Measurements from ENCODE around the gene SCAPER. TPM values are rescaled to one million over a fixed set of nuclear protein-coding genes. Genes with fewer than 3 reads are reported as not detected.

SCAPER gene
- total RNA-seq, 1 experiment from 2014 or later = 6.3 TPM

DNA sequence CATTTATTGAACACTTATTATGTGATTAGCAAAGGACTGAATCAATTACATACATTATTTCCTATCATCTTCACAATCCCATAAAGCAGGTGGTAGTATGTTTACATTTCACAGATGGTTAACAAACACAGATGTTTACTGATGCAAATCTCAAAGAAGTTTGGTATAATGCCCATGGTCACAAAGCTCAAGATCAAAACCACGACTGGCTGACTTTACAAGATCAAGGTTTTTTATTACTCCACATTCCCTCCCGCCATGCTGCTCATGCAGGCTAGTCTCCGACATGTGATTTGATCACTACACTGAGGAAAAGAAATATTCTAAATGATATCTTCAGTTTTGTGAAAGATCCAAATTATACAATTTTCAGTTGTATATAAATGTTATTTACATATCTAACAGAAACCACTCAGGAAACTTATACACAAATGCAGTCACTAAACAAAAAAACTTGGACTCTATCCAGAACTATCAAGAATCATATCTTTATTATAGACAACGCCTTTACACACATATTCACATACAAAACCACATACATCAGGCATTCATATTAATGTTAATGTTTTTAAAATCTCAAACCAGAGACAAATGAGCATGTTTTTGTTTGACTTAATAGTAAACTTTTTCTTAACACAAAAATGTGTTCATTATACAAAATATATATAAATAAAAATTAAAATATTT is 235.5 kb downstream of the SCAPER start:
- H3K27me3 ChIP-seq (ENCODE audit: low read length) = no peaks in the 10 kb centered on the region; the same call in 1 of the 2 replicates
- no peaks in the 10 kb centered on the region for H3K4me1 ChIP-seq (ENCODE audit: low read length)
- H3K79me2 ChIP-seq (ENCODE audit: low read length) = no peaks in the 10 kb centered on the region
- H3K9me2 ChIP-seq (replicated peaks; ENCODE audit: insufficient read depth, low read length) = no peaks in the 10 kb centered on the region
- no peaks in the 10 kb centered on the region for H4K20me1 ChIP-seq (ENCODE audit: insufficient read depth, low read depth, low read length)
- no peak overlapping the region for H3K4me3 ChIP-seq (ENCODE audit: low read length)
- no peak for DNase-seq
- H3K9me3 ChIP-seq (ENCODE audit: low read length) = no peaks in the 10 kb centered on the region
- no peak overlapping the region for H3K4me2 ChIP-seq (ENCODE audit: low read depth, low read length, poor library complexity, severe bottlenecking)
- no peak overlapping the region for H3K9ac ChIP-seq (ENCODE audit: low read length)
- no peak overlapping the region for H3K27ac ChIP-seq (ENCODE audit: low read length)
- no peak overlapping the region for H2AFZ ChIP-seq (ENCODE audit: low read length)
- no peaks in the 10 kb centered on the region for H3K36me3 ChIP-seq (ENCODE audit: insufficient read depth, low read length)

GRCh38 chr15:76668900-76669299 is 236.2 kb downstream of the SCAPER start:
- Histone ChIP-seq H3K9ac (ENCODE audit: low read length) (no peak overlapping the region), H3K27ac (ENCODE audit: low read length) (no peak overlapping the region), H3K4me1 (ENCODE audit: low read length) (no peaks in the 10 kb centered on the region), H2AFZ (ENCODE audit: low read length) (no peak overlapping the region), H3K9me2 (replicated peaks; ENCODE audit: insufficient read depth, low read length) (no peaks in the 10 kb centered on the region), H3K9me3 (ENCODE audit: low read length) (no peaks in the 10 kb centered on the region), H3K79me2 (ENCODE audit: low read length) (no peaks in the 10 kb centered on the region), H3K36me3 (ENCODE audit: insufficient read depth, low read length) (no peaks in the 10 kb centered on the region), H3K27me3 (ENCODE audit: low read length) (no peaks in the 10 kb centered on the region), H4K20me1 (ENCODE audit: insufficient read depth, low read depth, low read length) (no peaks in the 10 kb centered on the region), H3K4me2 (ENCODE audit: low read depth, low read length, poor library complexity, severe bottlenecking) (no peak overlapping the region), H3K4me3 (ENCODE audit: low read length) (no peak overlapping the region)
- DNase-seq = no peak

GRCh38 chr15:76667943-76668715 is 237.0 kb downstream of the SCAPER start:
- no peak overlapping the region for H2AFZ ChIP-seq (ENCODE audit: low read length)
- no peaks in the 10 kb centered on the region for H3K4me1 ChIP-seq (ENCODE audit: low read length)
- H3K9me2 ChIP-seq (replicated peaks; ENCODE audit: insufficient read depth, low read length) = no peaks in the 10 kb centered on the region
- no peak overlapping the region for H3K9ac ChIP-seq (ENCODE audit: low read length)
- no peaks in the 10 kb centered on the region for H3K27me3 ChIP-seq (ENCODE audit: low read length)
- no peaks in the 10 kb centered on the region for H3K9me3 ChIP-seq (ENCODE audit: low read length)
- no peak overlapping the region for H3K27ac ChIP-seq (ENCODE audit: low read length)
- no peaks in the 10 kb centered on the region for H3K36me3 ChIP-seq (ENCODE audit: insufficient read depth, low read length)
- DNase-seq = no peak
- H4K20me1 ChIP-seq (ENCODE audit: insufficient read depth, low read depth, low read length) = no peaks in the 10 kb centered on the region
- H3K4me2 ChIP-seq (ENCODE audit: low read depth, low read length, poor library complexity, severe bottlenecking) = no peak overlapping the region
- no peak overlapping the region for H3K4me3 ChIP-seq (ENCODE audit: low read length)
- H3K79me2 ChIP-seq (ENCODE audit: low read length) = no peaks in the 10 kb centered on the region

DNA sequence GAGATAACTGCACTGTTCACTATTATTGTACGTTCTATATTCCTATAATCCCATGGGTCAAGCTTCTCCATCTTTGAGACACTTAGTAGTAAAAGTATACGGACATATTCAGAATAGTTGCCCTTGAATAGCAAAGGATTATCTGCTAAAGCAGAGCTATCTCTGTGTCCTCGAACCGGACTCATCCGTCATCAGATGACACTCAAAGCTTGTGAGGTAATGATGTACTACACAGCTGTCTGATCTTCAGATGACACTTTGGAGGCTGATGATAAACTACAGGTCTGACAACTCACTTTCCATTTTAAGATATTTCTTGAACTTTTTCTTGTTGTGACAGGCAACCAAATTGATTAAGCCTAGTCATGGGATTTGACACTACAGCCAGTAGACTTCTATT is 240.2 kb downstream of the SCAPER start:
- Histone ChIP-seq H4K20me1 (ENCODE audit: insufficient read depth, low read depth, low read length) (no peaks in the 10 kb centered on the region), H3K36me3 (ENCODE audit: insufficient read depth, low read length) (no peaks in the 10 kb centered on the region), H3K9ac (ENCODE audit: low read length) (no peak overlapping the region), H3K27ac (ENCODE audit: low read length) (no peak overlapping the region), H3K9me3 (ENCODE audit: low read length) (no peaks in the 10 kb centered on the region), H3K79me2 (ENCODE audit: low read length) (no peaks in the 10 kb centered on the region), H2AFZ (ENCODE audit: low read length) (no peak overlapping the region), H3K27me3 (ENCODE audit: low read length) (no peaks in the 10 kb centered on the region), H3K4me3 (ENCODE audit: low read length) (no peak overlapping the region), H3K9me2 (replicated peaks; ENCODE audit: insufficient read depth, low read length) (no peaks in the 10 kb centered on the region), H3K4me2 (ENCODE audit: low read depth, low read length, poor library complexity, severe bottlenecking) (no peak overlapping the region), H3K4me1 (ENCODE audit: low read length) (no peaks in the 10 kb centered on the region)
- no peak for DNase-seq

GRCh38 chr15:76664411-76664810 is 240.7 kb downstream of the SCAPER start:
- Histone ChIP-seq H3K4me3 (ENCODE audit: low read length) (no peak overlapping the region), H3K4me1 (ENCODE audit: low read length) (no peaks in the 10 kb centered on the region), H3K79me2 (ENCODE audit: low read length) (no peaks in the 10 kb centered on the region), H3K9me2 (replicated peaks; ENCODE audit: insufficient read depth, low read length) (no peaks in the 10 kb centered on the region), H3K9me3 (ENCODE audit: low read length) (no peaks in the 10 kb centered on the region), H3K27ac (ENCODE audit: low read length) (no peak overlapping the region), H3K27me3 (ENCODE audit: low read length) (no peaks in the 10 kb centered on the region), H3K9ac (ENCODE audit: low read length) (no peak overlapping the region), H3K4me2 (ENCODE audit: low read depth, low read length, poor library complexity, severe bottlenecking) (no peak overlapping the region), H3K36me3 (ENCODE audit: insufficient read depth, low read length) (no peaks in the 10 kb centered on the region), H4K20me1 (ENCODE audit: insufficient read depth, low read depth, low read length) (no peaks in the 10 kb centered on the region), H2AFZ (ENCODE audit: low read length) (no peak overlapping the region)
- DNase-seq = no peak

- Histone ChIP-seq H3K9me3 (ENCODE audit: low read length) (no peaks in the 10 kb centered on the region), H3K27ac (ENCODE audit: low read length) (no peak overlapping the region), H3K27me3 (ENCODE audit: low read length) (no peaks in the 10 kb centered on the region), H3K36me3 (ENCODE audit: insufficient read depth, low read length) (no peaks in the 10 kb centered on the region), H2AFZ (ENCODE audit: low read length) (no peak overlapping the region), H3K9me2 (replicated peaks; ENCODE audit: insufficient read depth, low read length) (no peaks in the 10 kb centered on the region), H4K20me1 (ENCODE audit: insufficient read depth, low read depth, low read length) (no peaks in the 10 kb centered on the region), H3K9ac (ENCODE audit: low read length) (no peak overlapping the region), H3K4me3 (ENCODE audit: low read length) (no peak overlapping the region), H3K79me2 (ENCODE audit: low read length) (no peaks in the 10 kb centered on the region), H3K4me2 (ENCODE audit: low read depth, low read length, poor library complexity, severe bottlenecking) (no peak overlapping the region), H3K4me1 (ENCODE audit: low read length) (no peaks in the 10 kb centered on the region)
- no peak for DNase-seq
Observed at GRCh38 chr15:76663529-76663928, 241.6 kb downstream of the SCAPER start.

DNA sequence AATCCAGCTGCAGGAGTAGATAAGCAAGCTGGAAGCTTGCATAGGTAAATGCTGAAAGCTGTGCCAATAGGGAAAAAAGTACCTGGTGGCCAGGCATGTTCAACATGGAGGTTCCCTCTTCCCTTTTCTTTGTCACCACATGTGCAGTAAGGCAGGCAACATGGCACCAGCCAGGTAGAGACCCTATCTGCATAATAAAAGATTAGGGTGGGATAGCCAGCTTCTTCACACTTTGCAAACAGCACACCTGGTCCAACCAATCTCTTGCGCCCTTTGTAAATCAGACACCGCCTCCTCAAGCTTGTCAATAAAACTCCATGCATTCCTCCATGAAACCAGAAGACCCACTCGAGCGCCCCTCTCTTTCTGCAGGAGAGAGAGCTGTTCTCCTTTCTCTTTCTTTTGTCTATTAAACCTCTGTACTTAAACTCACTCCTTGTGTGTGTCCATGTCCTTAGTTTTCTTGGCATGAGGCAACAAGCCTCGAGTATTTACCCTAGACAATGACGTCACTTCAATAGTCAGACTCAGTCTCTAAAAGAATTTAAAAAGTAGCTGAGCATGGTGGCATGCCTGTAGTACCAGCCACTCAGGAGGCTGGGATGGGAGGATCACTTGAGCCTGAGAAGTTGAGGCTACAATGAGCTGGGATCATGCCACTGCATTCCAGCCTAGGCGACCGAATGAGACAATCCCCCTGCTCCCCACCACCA is 256.3 kb downstream of the SCAPER start:
- no peaks in the 10 kb centered on the region for H3K27me3 ChIP-seq (ENCODE audit: low read length)
- H3K9ac ChIP-seq (ENCODE audit: low read length) = no peak overlapping the region
- peaks cover 7% of the 10 kb centered on the region; the same call in 1 of the 2 replicates for H3K9me3 ChIP-seq (ENCODE audit: low read length)
- H2AFZ ChIP-seq (ENCODE audit: low read length) = no peak overlapping the region
- DNase-seq = no peak
- no peak overlapping the region for H3K4me2 ChIP-seq (ENCODE audit: low read depth, low read length, poor library complexity, severe bottlenecking)
- no peak overlapping the region for H3K27ac ChIP-seq (ENCODE audit: low read length)
- no peaks in the 10 kb centered on the region for H4K20me1 ChIP-seq (ENCODE audit: insufficient read depth, low read depth, low read length)
- H3K9me2 ChIP-seq (replicated peaks; ENCODE audit: insufficient read depth, low read length) = no peaks in the 10 kb centered on the region
- H3K4me3 ChIP-seq (ENCODE audit: low read length) = no peak overlapping the region
- no peaks in the 10 kb centered on the region for H3K36me3 ChIP-seq (ENCODE audit: insufficient read depth, low read length)
- H3K4me1 ChIP-seq (ENCODE audit: low read length) = no peaks in the 10 kb centered on the region
- H3K79me2 ChIP-seq (ENCODE audit: low read length) = no peaks in the 10 kb centered on the region

DNA sequence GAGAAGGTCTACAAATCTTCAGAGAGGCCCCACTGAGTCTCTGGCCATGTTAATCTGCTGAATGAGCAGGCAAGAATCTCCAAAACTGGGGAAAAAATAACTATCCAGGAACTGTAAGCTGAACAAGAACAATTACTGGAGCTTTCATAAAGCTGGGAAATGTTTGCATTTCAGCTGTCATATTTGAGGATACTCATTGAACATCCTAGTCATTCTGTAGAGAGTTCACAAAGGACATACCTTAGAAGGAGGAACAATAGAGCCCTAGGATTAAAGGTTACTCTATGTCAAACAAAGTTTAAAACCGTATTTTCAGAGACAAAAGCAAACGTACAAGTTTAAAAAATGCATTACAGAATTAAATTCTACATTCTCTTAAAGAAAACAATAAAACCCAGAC is 257.5 kb downstream of the SCAPER start:
- no peak overlapping the region for H3K4me2 ChIP-seq (ENCODE audit: low read depth, low read length, poor library complexity, severe bottlenecking)
- no peak overlapping the region for H3K27ac ChIP-seq (ENCODE audit: low read length)
- no peaks in the 10 kb centered on the region for H3K9me2 ChIP-seq (replicated peaks; ENCODE audit: insufficient read depth, low read length)
- no peak overlapping the region for H3K9ac ChIP-seq (ENCODE audit: low read length)
- no peak overlapping the region for H3K4me3 ChIP-seq (ENCODE audit: low read length)
- H3K36me3 ChIP-seq (ENCODE audit: insufficient read depth, low read length) = no peaks in the 10 kb centered on the region
- DNase-seq = no peak
- no peaks in the 10 kb centered on the region for H3K27me3 ChIP-seq (ENCODE audit: low read length)
- H2AFZ ChIP-seq (ENCODE audit: low read length) = no peak overlapping the region
- no peaks in the 10 kb centered on the region for H3K4me1 ChIP-seq (ENCODE audit: low read length)
- H4K20me1 ChIP-seq (ENCODE audit: insufficient read depth, low read depth, low read length) = no peaks in the 10 kb centered on the region
- H3K9me3 ChIP-seq (ENCODE audit: low read length) = peaks cover 7% of the 10 kb centered on the region; the same call in 1 of the 2 replicates
- no peaks in the 10 kb centered on the region for H3K79me2 ChIP-seq (ENCODE audit: low read length)
